Activated CD4-positive, alpha-beta T cell treated with anti-CD3 and anti-CD28 coated beads, Interleukin-2, amount 50 U/mL, for 4 hours (primary cell): ENCODE data around the gene KHDC4.

Experiments
- DNase-seq, 2 experiments: peaks; one replicate each; pipeline ENCODE4 v3.0.0-alpha.2; 2020

KHDC4 gene

DNA sequence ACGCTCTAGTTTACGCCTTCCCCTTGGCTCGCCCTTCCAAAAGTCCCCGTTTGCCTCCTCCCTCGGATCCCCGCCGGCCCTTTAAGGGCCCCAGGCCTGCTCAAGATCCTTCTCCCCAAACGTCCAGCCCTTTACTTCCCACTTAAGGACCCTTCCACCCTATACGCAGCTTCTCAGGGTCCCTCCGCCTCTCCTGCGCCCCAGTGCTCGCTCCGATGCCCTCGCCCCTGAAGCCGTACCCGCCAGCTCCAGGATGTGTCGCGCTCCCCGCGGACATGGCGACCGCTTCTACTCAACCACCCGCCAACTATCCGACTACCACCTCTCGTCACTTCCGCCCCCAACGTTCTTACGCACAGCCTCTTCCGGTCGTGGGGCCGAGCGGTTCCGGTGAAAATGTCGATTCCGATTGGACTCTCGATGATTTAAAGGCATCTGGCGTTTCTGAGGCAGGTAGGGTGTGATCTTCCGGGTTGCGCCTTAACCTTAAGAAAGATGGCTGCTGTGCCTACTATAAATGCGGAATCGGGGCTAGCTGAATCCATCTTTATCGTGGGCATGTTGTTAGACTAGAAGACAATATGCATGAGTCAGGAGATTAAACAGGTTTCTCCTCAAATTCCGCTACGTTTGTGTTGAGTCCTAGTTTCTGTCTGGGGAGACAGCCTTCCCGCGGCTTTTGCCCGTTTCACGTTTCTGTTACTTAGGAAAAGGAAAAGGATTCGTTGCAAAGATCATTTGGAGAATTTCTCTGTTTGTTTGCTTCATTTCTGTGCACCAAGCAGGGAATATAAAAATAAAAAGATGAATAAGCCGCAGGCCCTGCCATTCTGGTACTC is at the start of gene KHDC4:
Gene KHDC4 (minus strand): TSS at position 317 of the 839 bp plus-strand sequence. CDS start 40 bp downstream, at position 277.
- DNase-seq: peak; percentile 91

DNA sequence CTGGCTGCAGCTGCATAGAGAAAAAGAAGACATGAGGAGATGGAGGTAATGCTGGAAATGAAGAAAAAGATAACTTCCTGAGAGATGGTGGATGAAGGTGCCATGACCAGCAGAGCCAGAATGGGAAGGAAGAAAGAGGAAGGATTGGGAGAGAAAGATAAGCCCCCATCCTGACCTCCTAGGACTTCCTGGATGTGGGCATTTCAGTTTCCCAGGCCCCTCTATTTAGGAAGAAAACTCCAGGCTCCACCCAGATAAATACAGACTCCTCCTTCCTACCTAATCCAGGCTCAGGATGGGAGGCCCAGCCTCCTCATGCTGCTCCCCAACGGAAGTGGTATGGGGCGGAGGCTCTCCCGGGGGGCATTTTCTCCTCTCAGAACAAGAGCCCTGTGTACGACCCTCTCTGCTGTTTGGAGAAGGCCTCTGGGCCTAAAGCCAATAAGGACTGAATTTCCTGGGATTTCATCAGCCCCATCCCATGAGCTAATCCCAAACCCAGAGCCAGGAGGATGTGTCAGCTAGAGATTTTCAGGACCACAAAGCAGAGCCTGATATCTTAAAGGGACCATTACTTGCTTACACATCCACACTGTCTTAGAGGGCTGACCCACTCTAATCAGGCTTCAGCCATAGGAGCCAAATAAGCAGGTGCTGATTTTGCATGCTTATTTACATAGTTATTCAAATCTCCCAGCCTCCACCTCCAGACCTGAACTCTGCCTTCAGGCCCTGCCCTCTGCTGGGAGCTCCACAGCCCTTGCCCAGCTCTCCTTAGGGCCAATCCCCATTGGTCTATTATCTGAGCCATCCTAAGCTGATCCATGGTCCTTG is 49.2 kb upstream of the KHDC4 start:
- no peak for DNase-seq

DNA sequence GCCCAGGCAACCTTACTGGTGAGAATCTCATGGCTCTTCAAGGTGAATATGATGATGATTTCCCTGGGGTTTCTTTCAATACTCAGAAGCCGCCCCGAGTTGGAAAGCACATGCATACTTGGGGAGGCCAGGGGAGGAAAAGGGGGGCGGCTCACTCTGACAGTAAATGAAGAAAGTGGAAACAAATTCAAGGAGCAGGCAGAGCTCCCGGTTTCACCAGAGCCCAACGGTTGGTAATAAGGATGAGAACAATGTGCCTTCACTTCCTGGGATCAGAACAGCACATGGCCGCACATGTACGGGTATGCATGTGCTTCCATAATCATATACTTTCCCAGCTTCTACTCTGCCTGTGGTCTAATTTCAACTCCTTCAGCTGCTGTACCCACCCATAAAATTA is 47.9 kb upstream of the KHDC4 start:
- no peak for DNase-seq

DNA sequence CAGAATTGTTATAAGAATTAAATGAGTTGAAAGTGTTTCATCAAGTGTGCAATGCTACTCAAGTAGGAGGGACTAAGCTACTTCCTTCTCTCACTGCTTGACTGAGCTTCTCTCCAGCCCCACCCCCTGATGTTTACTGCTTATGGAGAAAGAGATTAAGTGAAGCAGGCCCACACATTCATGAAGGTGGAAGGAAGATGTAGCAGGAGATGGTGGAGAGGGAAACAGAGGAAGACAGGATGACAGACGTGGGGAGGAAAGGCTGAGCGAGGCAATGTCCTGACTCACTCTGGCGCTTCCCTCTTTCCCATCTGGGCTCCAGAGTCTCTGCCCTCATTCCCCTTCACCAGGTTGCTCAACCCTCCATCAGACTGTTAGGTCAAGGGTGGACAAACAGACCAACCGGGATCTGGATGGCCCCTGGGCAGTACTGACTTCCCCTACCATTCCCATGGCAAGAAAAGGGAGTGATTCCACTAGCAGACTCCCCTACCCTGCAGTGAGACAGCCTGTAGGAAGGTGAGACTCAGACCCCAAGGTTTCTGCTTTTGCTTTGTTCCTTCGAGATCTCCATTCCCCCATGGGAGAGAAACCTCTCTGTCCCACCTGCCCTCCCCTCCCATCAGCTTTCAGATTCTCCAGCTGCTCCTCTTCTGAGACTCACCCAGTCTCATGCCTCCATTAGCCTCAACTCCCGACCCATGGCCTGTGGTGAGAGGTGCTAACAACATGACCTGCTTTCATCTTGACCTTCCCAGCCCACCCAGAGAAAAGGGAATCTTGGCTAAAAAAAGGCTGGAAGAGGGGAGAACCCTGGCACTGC is 47.3 kb upstream of the KHDC4 start:
- DNase-seq: peak in 1 of 2 experiments; percentile 41

DNA sequence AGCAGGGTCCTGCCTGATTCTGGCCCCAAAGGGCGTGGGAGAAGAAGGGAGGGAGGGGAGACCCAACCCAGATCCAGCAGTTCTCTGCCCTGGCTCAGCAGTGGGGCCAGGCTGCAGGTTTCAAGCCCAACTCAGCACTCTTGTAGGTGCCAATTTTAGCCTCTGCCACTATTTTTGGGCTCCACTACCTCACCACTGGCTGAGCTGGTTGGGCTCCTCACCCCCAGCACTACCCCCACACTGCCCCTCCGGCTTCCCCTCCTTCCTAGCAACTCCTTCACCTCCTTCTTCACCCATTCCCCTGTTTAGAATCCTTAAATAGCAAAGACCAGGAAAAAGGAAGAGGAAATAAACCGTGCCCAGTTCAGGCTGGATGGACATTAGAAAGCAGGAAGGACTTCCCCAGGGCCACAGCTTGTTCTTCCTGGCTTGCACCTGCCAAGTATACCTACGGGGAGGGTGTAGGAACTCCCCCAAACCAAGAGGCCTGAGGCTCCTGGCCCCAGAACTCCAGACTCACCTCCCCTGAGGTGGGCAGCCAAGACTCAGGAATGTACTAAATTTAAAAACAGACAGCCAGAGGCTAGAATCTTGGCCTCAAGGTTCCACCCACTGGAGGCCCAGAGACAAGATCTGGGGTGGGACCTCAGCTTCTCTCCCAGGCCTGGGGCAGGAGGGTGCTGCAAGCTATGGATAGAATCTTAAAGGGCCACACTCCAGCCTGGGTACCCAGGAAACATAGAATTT is 45.6 kb upstream of the KHDC4 start:
- no peak for DNase-seq

DNA sequence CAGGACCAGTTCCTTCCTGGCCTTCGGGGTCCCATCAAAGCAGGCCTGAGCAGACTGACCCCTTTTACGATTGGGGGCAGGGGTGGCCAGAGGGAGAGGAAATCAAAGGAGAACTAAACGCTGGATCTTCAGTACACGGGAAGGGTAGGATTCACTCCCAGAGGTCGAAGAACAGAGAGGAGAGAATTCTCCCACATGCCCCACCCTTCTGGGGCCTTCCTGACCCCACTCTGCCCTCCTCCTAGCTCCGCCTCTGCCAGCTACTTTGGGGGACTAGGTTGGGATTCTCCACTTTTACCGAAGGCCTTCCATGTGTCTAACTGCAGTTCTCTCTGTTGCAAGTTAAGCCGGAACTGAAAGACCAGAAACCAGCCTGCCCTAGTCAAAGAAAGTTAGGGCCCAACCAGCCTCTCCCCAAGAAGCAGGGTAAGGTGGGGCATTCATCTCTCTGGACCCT is 44.8 kb upstream of the KHDC4 start:
- DNase-seq: no peak

DNA sequence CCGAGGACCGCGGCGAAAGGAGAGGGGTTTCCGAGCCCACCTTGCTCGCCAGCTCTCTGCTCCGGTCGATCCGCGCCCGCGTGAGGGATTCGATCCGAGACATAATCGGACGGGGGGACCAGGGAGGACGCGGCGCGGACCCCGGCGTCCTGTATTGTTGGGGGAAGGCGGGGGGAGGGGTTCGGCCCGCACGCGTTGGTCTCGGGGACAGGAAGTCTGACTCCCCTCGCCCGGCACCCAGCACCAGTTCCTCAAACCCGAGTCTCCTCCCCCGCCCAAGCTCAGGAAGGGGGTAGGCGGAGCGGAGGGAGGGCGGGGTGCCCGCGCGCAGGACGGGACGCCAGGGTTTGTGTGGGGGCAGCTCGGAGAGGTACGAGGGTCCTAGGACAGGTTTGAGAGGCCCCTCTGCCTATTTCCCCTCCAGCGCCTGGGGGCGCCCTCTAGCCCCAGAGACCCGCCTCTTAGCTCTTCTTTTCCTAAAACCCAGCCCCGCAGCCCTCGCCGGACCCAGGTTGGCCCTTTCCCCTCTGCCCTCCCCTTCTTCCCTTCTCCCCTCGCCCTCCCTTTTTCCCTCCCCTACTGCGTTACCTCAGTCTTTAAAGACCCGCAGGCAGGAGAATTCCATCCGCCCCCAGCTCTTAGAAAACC is 44.2 kb upstream of the KHDC4 start, which contains the start of gene ARHGEF2:
Gene ARHGEF2 (minus strand): TSS at position 223 of the 648 bp plus-strand sequence. CDS start 120 bp downstream, at position 103.
- peak; percentile 73 to 79 for DNase-seq

DNA sequence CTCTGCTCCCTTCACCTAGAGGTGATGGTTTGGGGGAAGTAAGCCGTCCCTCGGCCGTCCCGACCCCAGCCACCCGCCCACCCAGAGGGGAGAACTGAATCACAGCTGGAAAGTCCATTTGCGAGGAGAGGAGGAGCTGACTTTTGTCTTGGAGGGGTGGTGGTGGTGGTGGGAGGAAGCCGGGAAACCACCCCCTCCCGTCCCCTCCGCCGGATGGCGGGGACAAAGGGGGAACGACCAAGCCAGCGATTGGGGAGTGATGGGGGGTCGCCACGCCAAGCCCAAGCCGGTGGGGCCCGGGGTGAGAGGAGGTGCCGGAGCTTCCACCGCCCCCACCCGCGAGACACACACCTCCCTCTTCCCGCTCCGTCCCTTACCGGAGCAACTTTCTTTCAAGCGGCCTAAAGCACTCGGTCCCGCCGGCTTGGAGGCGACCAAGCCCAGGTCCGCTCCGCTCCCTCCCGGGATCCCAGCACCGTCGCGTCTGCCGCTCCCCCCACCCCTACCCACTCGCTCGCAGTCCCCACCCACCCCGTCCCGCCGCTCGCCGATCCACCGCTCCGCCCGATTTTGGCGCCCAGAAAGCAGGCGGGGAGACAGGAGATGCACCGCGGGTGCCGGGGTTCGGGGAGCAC is 43.6 kb upstream of the KHDC4 start:
- DNase-seq: peak; percentile 77 to 80

DNA sequence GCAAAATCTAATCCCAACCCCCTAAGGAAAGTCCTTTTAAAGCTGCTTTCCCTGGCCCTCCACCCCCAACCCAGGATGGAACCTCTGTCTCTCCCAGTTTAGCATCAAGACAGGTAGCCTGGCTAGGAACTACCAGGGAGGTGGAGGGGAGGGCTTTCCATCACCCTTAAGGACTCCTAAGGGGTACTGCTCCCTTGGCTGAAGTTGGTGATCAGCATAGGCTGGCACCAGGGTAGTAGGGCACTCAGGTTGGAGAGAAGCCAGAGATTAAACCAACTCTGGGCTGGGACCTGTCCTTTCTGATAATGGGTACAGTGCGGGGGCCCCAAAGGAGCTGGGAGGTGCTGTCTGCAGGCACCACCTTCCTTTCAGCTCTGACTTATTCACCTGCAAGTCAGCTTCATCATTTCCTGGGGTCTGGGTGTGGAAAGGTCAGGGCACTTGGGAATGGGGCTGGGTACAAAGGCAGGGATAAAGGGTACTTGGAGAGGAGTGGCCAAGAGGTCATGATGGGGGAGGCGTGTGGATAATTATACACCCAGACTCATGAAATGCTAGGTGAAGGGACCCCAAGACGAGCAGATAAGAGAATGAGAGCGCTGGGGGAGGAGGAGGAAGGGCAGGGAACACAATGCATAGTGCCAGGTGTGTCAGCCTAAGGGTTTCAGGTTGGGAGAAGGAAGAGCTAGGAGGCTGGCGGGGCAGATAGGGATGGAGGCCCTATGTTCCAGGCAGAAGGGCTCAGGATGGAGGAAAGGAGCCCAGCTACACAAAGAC is 42.9 kb upstream of the KHDC4 start:
- no peak for DNase-seq

DNA sequence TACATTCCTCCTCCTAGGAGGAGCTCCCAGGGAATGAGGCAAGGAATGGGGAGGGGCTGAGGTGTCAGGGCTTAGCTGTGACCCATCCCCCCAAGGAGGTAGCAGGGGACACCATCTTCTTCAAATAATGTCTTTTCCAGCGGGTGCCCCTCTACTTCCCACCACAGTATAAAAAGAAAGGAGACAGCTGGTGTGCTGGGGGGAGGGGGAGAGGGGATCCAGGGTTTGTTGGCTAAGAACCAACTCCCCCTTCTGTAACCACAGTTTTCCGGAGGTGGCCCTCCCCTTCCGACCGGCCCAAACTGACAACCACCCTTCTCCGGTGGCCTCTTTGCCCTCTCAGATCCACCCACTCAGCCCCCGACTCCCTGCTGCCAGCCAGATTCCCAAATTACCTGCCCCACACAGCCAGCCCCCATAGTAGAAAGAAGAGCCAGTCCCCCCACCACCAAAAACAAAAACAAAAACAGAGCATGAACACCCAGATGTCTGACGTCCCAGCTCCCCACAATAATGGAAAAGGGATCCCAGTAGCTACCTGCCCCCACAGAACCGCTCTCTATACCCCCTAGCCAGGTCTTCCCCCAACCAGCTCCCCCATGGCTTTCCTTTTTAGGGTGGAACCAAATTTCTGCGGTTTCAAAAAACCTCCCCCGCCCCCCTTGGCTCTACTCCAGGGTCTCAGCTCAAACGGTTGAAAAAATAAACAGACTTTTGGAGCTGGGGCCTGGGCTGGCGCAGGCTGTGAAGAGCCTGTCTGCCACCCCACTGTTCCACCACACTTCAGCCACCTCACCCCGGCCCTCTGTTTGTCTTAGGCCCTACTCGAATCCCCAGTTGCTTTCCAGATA is 42.1 kb upstream of the KHDC4 start:
- peak; percentile 55 to 57 for DNase-seq

DNA sequence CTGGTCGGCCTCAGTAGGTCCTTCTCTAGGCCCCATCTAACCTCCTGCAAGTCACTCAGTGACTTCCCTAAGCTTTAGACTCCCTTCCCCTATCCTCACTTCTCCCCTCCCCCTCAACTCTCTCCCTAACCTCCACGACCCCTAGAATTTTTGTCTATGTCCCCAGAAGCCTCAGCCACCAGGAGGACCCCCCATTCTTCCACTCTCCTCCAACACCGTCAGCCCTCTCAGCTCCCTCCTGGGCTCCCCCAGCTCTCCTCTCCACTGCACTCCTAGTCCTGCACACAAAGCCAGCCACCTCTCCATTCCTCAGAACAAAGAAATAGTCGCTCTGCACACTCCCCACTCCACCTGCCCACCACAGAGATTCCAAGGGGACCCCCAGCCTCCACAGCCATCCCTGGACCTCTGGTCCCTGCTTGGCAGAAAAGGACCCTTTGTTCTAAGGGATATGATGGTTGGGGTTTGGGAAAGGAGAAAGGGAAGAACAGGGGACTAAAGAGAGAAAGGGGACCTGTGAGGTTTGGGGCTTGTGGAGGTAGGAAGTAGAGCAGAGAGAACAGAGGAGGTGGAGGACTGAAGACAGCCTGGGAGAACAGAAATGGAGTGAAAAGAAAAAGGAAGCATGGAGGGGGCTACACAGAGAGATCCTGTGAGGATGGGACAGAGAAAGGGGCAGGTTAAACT is 41.3 kb upstream of the KHDC4 start:
- no peak for DNase-seq

DNA sequence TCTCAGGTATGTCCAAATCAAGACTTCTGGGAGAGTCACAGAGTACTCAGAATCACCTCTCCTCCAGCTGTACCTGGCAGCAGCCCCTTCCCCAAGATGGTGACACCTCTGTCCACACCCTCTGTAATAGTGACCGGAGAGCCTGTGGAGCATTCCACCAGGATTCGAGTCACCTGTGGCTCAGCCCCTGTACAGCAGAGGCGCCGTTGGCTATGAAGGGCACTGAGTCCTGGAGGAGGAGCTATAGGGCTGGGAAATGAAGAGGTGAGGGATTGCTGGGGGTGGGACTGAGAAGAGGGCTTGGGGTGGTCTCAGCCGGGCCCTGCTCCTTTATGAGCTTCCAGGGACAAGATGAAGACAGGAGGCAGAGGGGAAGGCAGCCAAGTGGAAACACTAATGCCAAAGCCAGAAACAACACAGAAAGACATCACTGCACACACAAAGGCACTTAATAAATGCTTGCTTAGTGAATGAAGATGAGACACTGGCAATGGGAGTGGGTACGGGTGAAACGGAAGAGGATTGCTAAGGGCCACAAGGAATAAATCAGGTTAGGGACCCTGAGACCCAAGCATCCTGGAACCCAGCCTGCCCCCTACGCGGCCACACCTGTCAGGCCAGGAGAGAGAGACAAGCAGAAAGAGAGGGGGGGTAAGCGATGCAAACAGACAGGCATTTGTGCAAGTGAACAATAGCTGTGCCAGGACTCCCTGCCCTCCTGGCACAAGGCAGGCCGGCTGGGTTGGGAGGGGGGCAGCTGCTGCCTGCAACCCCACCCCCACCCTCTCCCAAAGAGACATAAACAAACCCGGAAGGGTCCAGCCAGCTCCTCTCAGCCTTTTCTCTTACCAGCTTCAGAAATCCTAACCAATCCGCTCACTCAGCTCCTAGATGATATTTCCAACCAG is 40.2 kb upstream of the KHDC4 start:
- DNase-seq: no peak

DNA sequence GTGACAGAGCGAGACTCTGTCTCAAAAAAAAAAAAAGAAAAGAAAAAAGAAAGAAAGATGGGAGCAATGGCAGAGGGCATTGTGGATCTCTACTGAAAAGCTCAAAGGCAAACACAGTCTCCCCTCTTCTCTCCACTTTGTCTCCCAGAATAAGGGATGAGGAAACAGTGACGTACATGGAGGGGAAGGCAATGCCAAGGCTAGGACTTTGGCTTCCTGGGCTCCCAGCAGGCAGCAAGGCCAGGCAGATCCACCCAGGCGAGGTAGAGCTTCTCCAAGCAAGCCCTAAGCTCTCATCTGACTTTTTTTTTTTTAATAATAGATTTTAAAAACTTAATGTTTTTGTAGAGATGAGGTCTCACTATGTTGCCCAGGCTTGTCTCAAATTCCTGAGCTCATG is 39.5 kb upstream of the KHDC4 start:
- DNase-seq: no peak

DNA sequence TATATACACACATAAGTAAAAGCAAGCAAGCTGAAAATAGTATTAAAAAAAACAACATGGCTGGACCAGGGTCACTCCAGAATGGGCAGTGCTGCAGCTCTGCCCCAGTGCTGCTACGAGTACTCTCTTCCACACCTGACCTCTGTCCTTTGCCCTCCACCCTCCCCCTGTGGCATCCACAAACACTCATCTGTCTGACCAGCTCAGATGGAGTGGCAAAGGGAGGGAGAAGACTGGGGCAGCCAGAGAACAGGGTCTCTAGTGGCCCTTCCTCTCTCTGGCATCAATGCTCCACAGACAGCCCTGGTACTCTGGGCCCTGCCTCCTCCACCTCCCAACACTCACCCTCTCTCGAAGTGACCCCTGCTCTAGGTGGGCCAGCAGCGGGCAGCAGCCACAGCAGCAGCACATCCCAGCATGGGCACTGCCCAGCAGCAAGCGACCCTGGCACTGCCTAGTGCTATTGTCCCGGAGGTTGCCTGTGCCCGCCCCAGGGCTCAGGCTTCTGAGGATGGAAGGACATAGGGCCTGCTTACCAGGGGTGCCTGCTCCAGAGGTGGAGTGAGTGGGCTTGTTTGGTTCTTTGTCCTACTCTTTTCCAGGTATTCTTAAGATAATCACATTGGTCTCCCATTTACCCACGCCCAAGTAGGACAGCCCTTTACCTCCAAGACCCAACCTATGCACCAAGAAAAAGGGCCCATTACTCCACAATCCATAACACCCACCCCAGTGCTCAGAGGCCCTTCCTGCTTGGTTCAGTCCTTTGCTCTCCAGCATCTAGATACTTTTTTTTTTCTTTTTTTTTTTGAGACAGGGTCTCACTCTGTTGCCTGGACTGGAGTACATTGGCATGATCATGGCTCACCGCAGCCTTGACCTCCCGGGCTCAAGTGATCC is 37.9 kb upstream of the KHDC4 start:
- DNase-seq: no peak

DNA sequence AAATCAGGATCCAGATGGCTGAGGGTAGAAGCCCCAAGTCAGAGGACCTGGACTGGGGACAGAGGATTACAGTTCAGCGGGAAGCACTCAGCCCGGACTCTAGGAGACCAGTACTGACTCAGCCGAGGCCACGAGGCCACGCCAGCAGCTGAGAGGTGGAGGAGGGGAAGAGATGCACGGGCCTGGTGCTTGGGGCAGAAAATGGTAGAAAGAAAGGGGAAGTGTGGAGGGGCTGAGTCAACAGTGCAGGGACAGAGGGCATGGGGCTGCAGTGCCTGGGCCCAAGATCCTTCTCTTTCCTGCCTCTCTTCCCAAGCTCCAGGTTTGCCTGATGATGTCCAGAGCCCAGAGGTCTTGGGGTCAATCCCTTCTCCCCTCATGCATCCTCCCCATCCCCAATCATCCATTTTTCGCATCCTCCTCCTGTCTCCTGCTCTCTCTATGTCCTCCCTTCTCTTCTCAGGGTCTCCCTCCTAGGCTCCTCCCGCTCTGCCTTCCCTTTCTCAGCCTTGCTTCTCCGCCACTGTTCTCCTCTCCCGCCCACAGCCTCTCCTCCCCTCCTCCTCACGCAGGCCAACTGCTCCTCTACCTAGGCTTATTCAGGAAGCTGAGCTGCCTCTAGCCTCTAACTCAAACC is 36.4 kb upstream of the KHDC4 start:
- no peak for DNase-seq

DNA sequence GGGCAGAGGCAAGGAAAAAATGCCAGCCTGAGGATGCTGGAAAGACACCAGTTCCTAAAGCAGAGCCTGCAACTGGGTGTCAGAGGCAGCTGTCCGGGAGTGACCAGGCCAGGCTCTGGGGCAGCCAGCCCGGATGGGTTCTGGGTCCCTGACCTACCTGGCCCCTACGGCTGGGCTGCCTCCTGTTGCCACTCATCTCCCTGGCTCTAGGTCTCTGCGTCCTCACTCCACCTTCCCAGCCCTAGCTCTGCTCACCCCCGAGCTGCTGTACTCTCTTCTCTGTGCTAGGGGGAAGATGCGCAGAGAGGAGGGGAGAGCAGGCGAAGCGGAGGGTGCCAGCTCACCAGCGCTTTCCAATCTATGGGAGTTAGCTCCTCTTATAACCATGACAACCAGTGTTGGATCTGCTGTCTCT is 35.2 kb upstream of the KHDC4 start:
- DNase-seq: no peak
